HEK293 (cell line): Measurements from ENCODE around the gene CD2.

Experiments
- CTCF ChIP-seq: fragments of 450-650 bp; formaldehyde crosslinking; IDR thresholded peaks from 2 replicates; pipeline ENCODE4 v1.5.1; 2016; ENCODE audit warnings: missing biosample characterization, missing genetic modification characterization
- KLF10 ChIP-seq: fragments of 450-650 bp; IDR thresholded peaks from 2 replicates; pipeline ENCODE4 v1.5.1; 2018; ENCODE audit warnings: missing biosample characterization, mild to moderate bottlenecking, missing genetic modification characterization
- SETDB1 ChIP-seq: IDR thresholded peaks from one replicate; pipeline ENCODE4 v1.6.1; 2017; ENCODE audit warnings: mild to moderate bottlenecking, low read length, moderate library complexity, mixed read lengths; ENCODE audit not compliant: insufficient read length
- ZBTB49 ChIP-seq: fragments of 450-650 bp; formaldehyde crosslinking; IDR thresholded peaks from 2 replicates; pipeline ENCODE4 v1.5.1; 2016; ENCODE audit warnings: missing biosample characterization, missing genetic modification characterization, low read depth
- ZNF140 ChIP-seq: fragments of 450-650 bp; formaldehyde crosslinking; IDR thresholded peaks from 2 replicates; pipeline ENCODE4 v1.5.1; 2016; ENCODE audit warnings: missing biosample characterization, missing genetic modification characterization
- ZNF398 ChIP-seq: fragments of 450-650 bp; formaldehyde crosslinking; IDR thresholded peaks from 2 replicates; pipeline ENCODE4 v1.5.1; 2017; ENCODE audit warnings: missing biosample characterization, missing genetic modification characterization
- ZNF670 ChIP-seq: fragments of 450-650 bp; formaldehyde crosslinking; IDR thresholded peaks from 2 replicates; pipeline ENCODE4 v1.5.1; 2016; ENCODE audit warnings: missing biosample characterization, missing genetic modification characterization, low read depth
- ZNF704 ChIP-seq: fragments of 450-650 bp; formaldehyde crosslinking; IDR thresholded peaks from 2 replicates; pipeline ENCODE4 v1.5.1; 2016; ENCODE audit warnings: missing biosample characterization, missing genetic modification characterization

- TF ChIP-seq CTCF (tag by site-specific recombination), result no peak
- no peak for TF ChIP-seq ZNF398 (tag by site-specific recombination)
- no peak for TF ChIP-seq ZBTB49 (tag by site-specific recombination)
- TF ChIP-seq SETDB1, result no peak
- no peak for TF ChIP-seq ZNF670
- TF ChIP-seq KLF10 (tag by site-specific recombination), result no peak
- TF ChIP-seq ZNF140, result no peak
- TF ChIP-seq ZNF704 (tag by site-specific recombination), result no peak
Measured at GRCh38 chr1:116759636-116760035, 5.4 kb downstream of the CD2 start.
